Adrenal gland (tissue), 12 donors: Measurements from ENCODE around the gene DNAH17. TPM values are rescaled to one million over a fixed set of nuclear protein-coding genes. Genes with fewer than 3 reads are reported as not detected.

Experiments used
- DNase-seq, 7 donors: peaks; one replicate each; pipeline ENCODE4 v3.0.0-alpha.2; 2019 to 2020
- H3K27ac ChIP-seq, 5 donors: fragments of 200-600 bp; sonication (generic) in 4 of 5; 1 replicate in 3 of 5; 2 replicates in 2 of 5; pipeline versions ENCODE4 v1.5.1 to v1.8.0; 2016 to 2020; ENCODE audit warnings: mild to moderate bottlenecking in 1 of 5
- H3K27me3 ChIP-seq: fragments of 200-600 bp; 2 replicates; pipeline ENCODE4 v1.8.0; 2021
- H3K36me3 ChIP-seq, 2 donors: fragments of 200-600 bp; replicated peaks in 1 of 2; 1 replicate in 1 of 2; 2 replicates in 1 of 2; pipeline versions ENCODE4 v1.5.1 to v1.8.0; 2018 to 2022
- H3K4me1 ChIP-seq, 2 donors: fragments of 200-600 bp; replicated peaks in 1 of 2; 1 replicate in 1 of 2; 2 replicates in 1 of 2; pipeline versions ENCODE4 v1.5.1 to v1.8.0; 2018 to 2021
- H3K4me3 ChIP-seq, 4 donors: fragments of 200-600 bp; sonication (generic) in 3 of 4; one replicate each; pipeline ENCODE4 v1.5.1; 2016 to 2018
- H3K9me3 ChIP-seq, 3 donors: fragments of 200-600 bp; sonication (generic) in 1 of 3; replicated peaks in 1 of 3; 1 replicate in 2 of 3; 2 replicates in 1 of 3; pipeline versions ENCODE4 v1.5.1 to v1.8.0; 2016 to 2021
- POLR2A ChIP-seq, 2 donors: fragments of 450-650 bp; IDR thresholded peaks; one replicate each; pipeline ENCODE4 v1.6.1; 2017; ENCODE audit warnings: antibody characterized with exemption in 2 of 2, mild to moderate bottlenecking in 2 of 2, moderate library complexity in 1 of 2
- WGBS, 4 donors: extraction: QIAGEN DNeasy Blood & Tissue Kit in 2 of 4; methylation state at CpG; one replicate each; pipeline versions ENCODE4 v1.1.5 to v1.1.7; 2013 to 2017; 5-methylcytosine and 5-hydroxymethylcytosine counted together
- intact Hi-C, 2 donors: fragments of 100-400 bp; cut with DNase I; formaldehyde crosslinking; loops; one replicate each; pipeline versions ENCODE4 v1.14.1 to v1.15.0; 2022 to 2023
- polyA plus RNA-seq, 3 donors: library from polyadenylated mRNA; stranded (reverse); fragments of 200-250 nt in 2 of 3; fragments of 350-450 nt in 1 of 3; fragmentation: Illumina TruSeq in 1 of 3; extraction: RNeasy Lipid Tissue Mini Kit (QIAGEN cat#74804) in 1 of 3; gene quantifications; one replicate each; pipeline ENCODE4 v1.2.3, GENCODE V29; 2013 to 2014
- total RNA-seq, 9 donors: library from RNA; depleted of rRNA in 4 of 9; stranded (reverse); fragments of >200 nt in 4 of 9; fragments of 120-200 nt in 1 of 9; fragmentation: NEBNext Ultra II Directional in 1 of 9; extraction: Animal tissue kit (Norgen Biotek cat#: 25700) in 1 of 9; gene quantifications; one replicate each; pipeline versions ENCODE4 v1.1.0 to v1.2.4, GENCODE V29; 2013 to 2023
- TF ChIP-seq, protein P1 (sequence below), 6 experiments: fragments of 450-650 bp in 4 of 6; fragments of 200-600 bp in 2 of 6; sonication (generic) in 1 of 6; IDR thresholded peaks; 1 replicate in 5 of 6; 2 replicates in 1 of 6; pipeline versions ENCODE4 v1.5.1 to v1.8.0; 2016 to 2021; ENCODE audit warnings: antibody characterized with exemption in 6 of 6, mild to moderate bottlenecking in 2 of 6, moderate library complexity in 1 of 6
- donor health status: healthy with polysubstance abuse.
- donor health status: Bipolar disorder and iron deficiency.
- donor health status: DM: yes; HTN: yes; CAD: no.
- donor health status: DM: no; HTN: no; CAD: no.
- donor health status: DM: no; HTN: no; CAD: no.
- donor health status: DM: yes; HTN: yes; CAD: no.

DNAH17 gene
- total and polyA plus RNA-seq, 12 donors = 0.03 to 1.8 (median 0.22) TPM; not detected in 5

DNA sequence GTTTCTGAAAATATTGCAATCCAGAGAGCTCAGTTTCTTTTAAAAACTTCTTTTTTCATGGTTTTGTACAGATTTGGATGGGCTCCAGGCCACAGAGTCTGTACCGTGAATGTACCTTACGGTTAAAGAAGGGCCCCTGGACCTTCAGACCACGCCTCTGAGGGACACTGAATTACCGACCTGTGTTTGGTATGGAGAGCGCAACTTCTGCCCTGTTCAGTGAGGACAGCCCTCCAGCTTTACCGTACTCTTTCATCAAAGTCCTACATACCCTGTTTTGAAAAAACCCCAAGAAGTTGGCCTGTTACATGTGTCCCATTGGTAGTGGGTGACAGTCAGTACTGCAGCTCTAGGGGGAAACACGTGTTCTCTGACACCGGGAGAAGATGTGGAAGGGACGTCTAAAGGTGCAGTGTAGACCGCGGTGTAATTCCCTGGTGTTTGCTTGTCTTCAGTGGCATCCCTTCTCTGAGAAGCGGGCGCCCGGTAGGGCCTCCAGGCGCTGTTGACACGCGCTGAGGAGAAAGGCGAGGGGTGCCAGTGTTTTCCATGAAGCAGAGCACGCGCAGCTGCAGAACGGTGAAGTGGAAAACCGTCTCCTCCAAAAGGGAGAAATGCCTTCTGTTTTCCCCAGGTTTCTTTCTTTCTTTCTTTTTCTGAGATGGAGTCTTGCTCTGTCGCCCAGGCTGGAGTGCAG is 192.6 kb downstream of the DNAH17 start:
- DNase-seq = no peak
- intact Hi-C loops = no loop called here
- Histone ChIP-seq H3K27ac (peak overlapping the region; percentile 11 to 91 (median 38)), H3K4me1 (peaks cover 46 to 84% of the 10 kb centered on the region in 2 donors), H3K9me3 (no peaks in the 10 kb centered on the region), H3K4me3 (no peak overlapping the region), H3K36me3 (peaks cover 0 to 4% of the 10 kb centered on the region in 2 donors), H3K27me3 (no peaks in the 10 kb centered on the region)
- TF ChIP-seq POLR2A (IDR thresholded peaks at IDR 0.05) = no peak
- TF ChIP-seq, protein P1, sequence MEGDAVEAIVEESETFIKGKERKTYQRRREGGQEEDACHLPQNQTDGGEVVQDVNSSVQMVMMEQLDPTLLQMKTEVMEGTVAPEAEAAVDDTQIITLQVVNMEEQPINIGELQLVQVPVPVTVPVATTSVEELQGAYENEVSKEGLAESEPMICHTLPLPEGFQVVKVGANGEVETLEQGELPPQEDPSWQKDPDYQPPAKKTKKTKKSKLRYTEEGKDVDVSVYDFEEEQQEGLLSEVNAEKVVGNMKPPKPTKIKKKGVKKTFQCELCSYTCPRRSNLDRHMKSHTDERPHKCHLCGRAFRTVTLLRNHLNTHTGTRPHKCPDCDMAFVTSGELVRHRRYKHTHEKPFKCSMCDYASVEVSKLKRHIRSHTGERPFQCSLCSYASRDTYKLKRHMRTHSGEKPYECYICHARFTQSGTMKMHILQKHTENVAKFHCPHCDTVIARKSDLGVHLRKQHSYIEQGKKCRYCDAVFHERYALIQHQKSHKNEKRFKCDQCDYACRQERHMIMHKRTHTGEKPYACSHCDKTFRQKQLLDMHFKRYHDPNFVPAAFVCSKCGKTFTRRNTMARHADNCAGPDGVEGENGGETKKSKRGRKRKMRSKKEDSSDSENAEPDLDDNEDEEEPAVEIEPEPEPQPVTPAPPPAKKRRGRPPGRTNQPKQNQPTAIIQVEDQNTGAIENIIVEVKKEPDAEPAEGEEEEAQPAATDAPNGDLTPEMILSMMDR (IDR thresholded peaks at IDR 0.05) = no peak
- 78 to 84% (median 82%) methylated on average over 22 to 23 of the region's 23 CpGs for WGBS, 4 donors

DNA sequence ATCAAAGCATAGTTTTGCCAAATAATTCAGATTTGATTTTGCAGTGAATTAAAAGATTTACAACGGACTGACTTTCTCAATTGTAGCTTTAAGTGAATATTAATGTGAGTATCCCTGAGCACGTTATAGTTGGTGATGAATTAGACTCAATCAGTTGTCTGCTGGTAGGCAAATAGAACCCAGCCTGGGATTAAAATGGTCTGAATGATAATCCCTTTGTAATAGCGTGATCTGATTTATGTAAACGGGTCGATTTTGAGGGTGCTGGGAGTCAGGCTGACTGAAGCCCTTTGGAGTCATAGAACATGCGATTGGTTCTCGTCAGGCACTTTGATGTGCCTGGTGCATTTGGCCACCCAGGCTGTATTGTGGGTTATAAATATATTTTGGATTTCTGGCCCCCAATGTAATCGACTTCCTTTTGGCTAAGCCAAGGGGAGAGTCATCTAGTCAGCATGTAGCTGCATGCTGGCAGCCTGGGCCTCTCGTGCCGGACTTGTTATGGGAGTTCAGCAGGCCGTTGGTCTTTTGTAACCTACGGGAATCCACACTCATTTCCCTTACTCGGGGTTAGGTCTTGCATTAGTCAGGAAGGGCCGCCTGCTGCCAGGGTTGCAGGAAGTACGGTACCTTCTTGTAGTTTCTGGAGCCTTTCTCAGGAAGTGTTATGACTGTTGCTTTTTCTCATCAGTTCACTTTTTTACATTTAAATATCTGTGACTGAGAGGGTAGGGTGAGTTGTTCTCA is 193.3 kb downstream of the DNAH17 start:
- WGBS, 4 donors = 58 to 62% (median 60%) methylated on average over 15 of the region's 15 CpGs
- intact Hi-C loops = no loop called here

DNA sequence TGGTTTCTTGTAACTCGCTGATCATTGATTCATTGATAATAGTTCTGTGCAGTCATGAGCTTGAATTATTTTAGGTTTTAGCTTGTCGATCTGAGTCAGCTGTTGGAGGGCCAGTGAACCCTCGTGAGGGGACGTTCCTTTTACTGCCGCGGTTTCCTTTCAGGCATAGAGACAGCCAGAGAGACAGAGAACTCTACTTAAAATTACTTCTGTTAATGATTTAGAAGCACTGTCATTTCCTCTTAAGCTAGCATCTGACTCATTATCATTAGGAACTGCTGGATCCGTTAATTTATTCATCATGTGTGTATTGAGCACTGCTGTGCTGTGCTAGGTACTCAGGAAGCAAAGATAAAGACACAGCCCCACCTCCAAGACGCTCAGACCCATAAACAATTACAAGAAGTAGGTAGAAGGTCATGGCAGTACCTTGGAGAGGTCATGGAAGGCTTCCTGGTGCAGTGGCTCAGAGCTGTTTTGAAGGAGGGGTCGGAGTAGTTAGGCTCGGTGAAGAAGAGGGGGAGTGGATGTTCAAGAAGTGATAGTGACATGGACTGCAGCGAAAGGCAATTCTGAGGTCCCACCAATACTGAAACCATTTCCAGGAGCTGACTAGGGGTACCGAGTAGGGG is 195.5 kb downstream of the DNAH17 start:
- peak overlapping the region in 1 of 4 donors; percentile 14 for H3K4me3 ChIP-seq
- H3K27me3 ChIP-seq = no peaks in the 10 kb centered on the region
- no peaks in the 10 kb centered on the region for H3K9me3 ChIP-seq
- WGBS, 4 donors = 52 to 59% (median 56%) methylated on average over 12 of the region's 12 CpGs
- H3K4me1 ChIP-seq = peaks cover 54 to 80% of the 10 kb centered on the region in 2 donors
- peak overlapping the region in 2 of 5 donors; percentile 73 to 75 for H3K27ac ChIP-seq
- intact Hi-C loops = no loop called here
- DNase-seq = peak in 1 of 7 donors; percentile 26
- H3K36me3 ChIP-seq = peaks cover 0 to 4% of the 10 kb centered on the region in 2 donors
- TF ChIP-seq, protein P1 (IDR thresholded peaks at IDR 0.05) = no peak
- no peak for TF ChIP-seq POLR2A (IDR thresholded peaks at IDR 0.05)

More for the DNA sequence above, 193.3 kb downstream of the DNAH17 start:
- Histone ChIP-seq H3K4me3 (peak overlapping the region in 1 of 4 donors; percentile 0), H3K4me1 (peaks cover 51 to 85% of the 10 kb centered on the region in 2 donors), H3K27me3 (no peaks in the 10 kb centered on the region), H3K36me3 (peaks cover 0 to 4% of the 10 kb centered on the region in 2 donors), H3K9me3 (no peaks in the 10 kb centered on the region), H3K27ac (peak overlapping the region; percentile 26 to 91 (median 69))
- no peak for TF ChIP-seq POLR2A (IDR thresholded peaks at IDR 0.05)
- TF ChIP-seq, protein P1 (IDR thresholded peaks at IDR 0.05) = no peak
- DNase-seq = peak; percentile 52 to 91 (median 85)

DNA sequence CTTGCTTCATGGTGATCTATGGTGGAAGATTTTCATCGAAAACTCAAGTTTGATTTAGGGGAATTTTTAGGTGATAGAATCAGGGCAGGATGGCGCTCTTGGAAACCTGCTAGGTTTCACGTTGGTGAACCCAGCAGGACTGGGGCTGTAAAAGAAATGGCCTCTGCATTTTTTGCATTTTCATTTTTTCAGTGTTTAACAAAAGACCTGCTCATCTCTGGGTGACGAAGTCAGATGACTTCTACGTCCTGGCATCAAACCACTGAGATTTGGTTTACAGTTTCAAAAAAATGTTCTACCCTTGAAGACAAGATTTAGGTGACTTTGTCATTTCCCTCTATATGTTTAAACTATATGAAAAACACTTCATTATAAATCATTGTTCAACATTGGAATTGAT is 196.8 kb downstream of the DNAH17 start:
- TF ChIP-seq POLR2A (IDR thresholded peaks at IDR 0.05) = no peak
- 75 to 91% (median 84%) methylated on average over 5 of the region's 5 CpGs for WGBS, 4 donors
- no peaks in the 10 kb centered on the region for H3K27me3 ChIP-seq
- H3K36me3 ChIP-seq = peaks cover 0 to 4% of the 10 kb centered on the region in 2 donors
- DNase-seq = no peak
- intact Hi-C loops = no loop called here
- H3K4me1 ChIP-seq = peaks cover 42 to 77% of the 10 kb centered on the region in 2 donors
- H3K4me3 ChIP-seq = no peak overlapping the region
- H3K9me3 ChIP-seq = no peaks in the 10 kb centered on the region
- peak overlapping the region in 1 of 5 donors; percentile 73 for H3K27ac ChIP-seq
